CD4-positive, alpha-beta T cell treated with Interleukin-12 subunit alpha and Interleukin-12 subunit beta, for 1 hour (primary cell): Measurements from ENCODE around the gene ZC3H18.
A peak's percentile ranks its signal among the peaks of the same experiment; 100 is the strongest.

Experiments used
- DNase-seq: peaks from one replicate; pipeline ENCODE4 v3.0.0-alpha.2; 2020

Gene ZC3H18

GRCh38 chr16:88584676-88585075 lies 14.5 kb downstream of the ZC3H18 start:
- no peak for DNase-seq

GRCh38 chr16:88585269-88585668 lies 15.1 kb downstream of the ZC3H18 start:
- no peak for DNase-seq

- DNase-seq: no peak
These were observed 15.9 kb downstream of the ZC3H18 start for GRCh38 chr16:88585927-88586581.

- no peak for DNase-seq
These were observed 17.9 kb downstream of the ZC3H18 start for GRCh38 chr16:88588148-88588547.

- DNase-seq: no peak
These were observed 18.6 kb downstream of the ZC3H18 start for GRCh38 chr16:88588754-88589153.

GRCh38 chr16:88589441-88589840 lies 19.2 kb downstream of the ZC3H18 start:
- peak; percentile 20 for DNase-seq

- peak; percentile 13 for DNase-seq
These were observed 21.4 kb downstream of the ZC3H18 start for GRCh38 chr16:88591577-88592021.

GRCh38 chr16:88593061-88593460 lies 22.9 kb downstream of the ZC3H18 start:
- DNase-seq: no peak

GRCh38 chr16:88593489-88593888 lies 23.3 kb downstream of the ZC3H18 start:
- DNase-seq: no peak

- no peak for DNase-seq
These were observed 23.7 kb downstream of the ZC3H18 start for GRCh38 chr16:88593910-88594309.

GRCh38 chr16:88595101-88595500 lies 24.9 kb downstream of the ZC3H18 start:
- DNase-seq: no peak

- DNase-seq: no peak
These were observed 25.7 kb downstream of the ZC3H18 start for GRCh38 chr16:88595921-88596320.

- DNase-seq: no peak
These were observed 26.3 kb downstream of the ZC3H18 start for GRCh38 chr16:88596483-88596882.

GRCh38 chr16:88597856-88598491 lies 27.8 kb downstream of the ZC3H18 start:
- no peak for DNase-seq

GRCh38 chr16:88599092-88599733 lies 29.0 kb downstream of the ZC3H18 start:
- no peak for DNase-seq

- DNase-seq: no peak
These were observed 29.8 kb downstream of the ZC3H18 start for GRCh38 chr16:88599825-88600538.

- no peak for DNase-seq
These were observed 30.3 kb downstream of the ZC3H18 start for GRCh38 chr16:88600539-88600896.

- DNase-seq: no peak
These were observed 31.3 kb downstream of the ZC3H18 start for GRCh38 chr16:88601313-88602036.

GRCh38 chr16:88602091-88602490 lies 31.9 kb downstream of the ZC3H18 start:
- no peak for DNase-seq

- DNase-seq: no peak
These were observed 35.3 kb downstream of the ZC3H18 start for GRCh38 chr16:88605186-88606147.

GRCh38 chr16:88606148-88606757 lies 36.0 kb downstream of the ZC3H18 start:
- DNase-seq: no peak
